NCI-H526 (cell line): ENCODE measurements around the gene GPR142.

Experiments
- DNase-seq, 2 experiments: peaks; one replicate each; lab custom pipeline; 2025; lab: John Stamatoyannopoulos, UW

Gene GPR142

GRCh38 chr17:74367206-74367605, at the start of gene GPR142:
Gene GPR142 (plus strand): TSS chr17:74367506. CDS start chr17:74369541, 2,035 bp downstream.
- no peak for DNase-seq

- DNase-seq = no peak
Observed at GRCh38 chr17:74318391-74318790, 48.9 kb upstream of the GPR142 start.

- DNase-seq = no peak
Observed at GRCh38 chr17:74324521-74324920, 42.8 kb upstream of the GPR142 start.

- no peak for DNase-seq
Observed at GRCh38 chr17:74325376-74325742, 41.9 kb upstream of the GPR142 start.

GRCh38 chr17:74325743-74326379, 41.4 kb upstream of the GPR142 start, which contains the start of gene KIF19:
Gene KIF19 (plus strand): TSS chr17:74326226. CDS start chr17:74326350, 124 bp downstream.
- DNase-seq = peak in 1 of 2 experiments; percentile 64

GRCh38 chr17:74326506-74326905, 40.8 kb upstream of the GPR142 start:
- DNase-seq = no peak

GRCh38 chr17:74328487-74328886, 38.8 kb upstream of the GPR142 start:
- no peak for DNase-seq

GRCh38 chr17:74329378-74329777, 37.9 kb upstream of the GPR142 start:
- no peak for DNase-seq

GRCh38 chr17:74330446-74330845, 36.9 kb upstream of the GPR142 start:
- DNase-seq = no peak

GRCh38 chr17:74332017-74332650, 35.2 kb upstream of the GPR142 start:
- DNase-seq = no peak

GRCh38 chr17:74332763-74333283, 34.5 kb upstream of the GPR142 start:
- peak in 1 of 2 experiments; percentile 48 for DNase-seq

GRCh38 chr17:74334393-74335039, 32.8 kb upstream of the GPR142 start:
- DNase-seq = no peak

- no peak for DNase-seq
Observed at GRCh38 chr17:74335529-74336062, 31.7 kb upstream of the GPR142 start.

- no peak for DNase-seq
Observed at GRCh38 chr17:74336307-74336706, 31.0 kb upstream of the GPR142 start.

GRCh38 chr17:74337834-74338500, 29.3 kb upstream of the GPR142 start:
- DNase-seq = peak; percentile 44 to 61

GRCh38 chr17:74339537-74340195, 27.6 kb upstream of the GPR142 start:
- no peak for DNase-seq

- no peak for DNase-seq
Observed at GRCh38 chr17:74340470-74341023, 26.8 kb upstream of the GPR142 start.

GRCh38 chr17:74342224-74342623, 25.1 kb upstream of the GPR142 start:
- no peak for DNase-seq

- DNase-seq = no peak
Observed at GRCh38 chr17:74343121-74343520, 24.2 kb upstream of the GPR142 start.

GRCh38 chr17:74343526-74344284, 23.6 kb upstream of the GPR142 start:
- no peak for DNase-seq

- DNase-seq = no peak
Observed at GRCh38 chr17:74344658-74345057, 22.6 kb upstream of the GPR142 start.
